Transverse colon (tissue), 4 donors: ENCODE measurements around the gene ATG16L1. TPM values are rescaled to one million over a fixed set of nuclear protein-coding genes. Genes with fewer than 3 reads are reported as not detected.

Source experiments
- DNase-seq: peaks from one replicate; pipeline ENCODE4 v3.0.0-alpha.2; 2019
- H3K27ac ChIP-seq, 4 donors: fragments of 200-600 bp; sonication (generic); 2 replicates each; pipeline ENCODE4 v1.5.1; 2016 to 2018; ENCODE audit warnings: inconsistent platforms in 4 of 4
- H3K27me3 ChIP-seq: fragments of 200-600 bp; sonication (generic); 2 replicates; pipeline ENCODE4 v1.5.1; 2017; ENCODE audit warnings: inconsistent platforms
- H3K36me3 ChIP-seq, 4 donors: fragments of 200-600 bp; sonication (generic); 2 replicates each; pipeline ENCODE4 v1.5.1; 2017 to 2019; ENCODE audit warnings: inconsistent platforms in 4 of 4
- H3K4me1 ChIP-seq, 4 donors: fragments of 200-600 bp; sonication (generic); 2 replicates each; pipeline ENCODE4 v1.5.1; 2017 to 2020; ENCODE audit warnings: inconsistent platforms in 4 of 4
- H3K4me3 ChIP-seq, 4 donors: fragments of 200-600 bp; sonication (generic); 1 replicate in 1 of 4; 2 replicates in 3 of 4; pipeline versions ENCODE4 v1.5.1 to v1.6.1; 2017 to 2019; ENCODE audit warnings: inconsistent platforms in 4 of 4
- H3K9me3 ChIP-seq, 2 donors: fragments of 200-600 bp; sonication (generic); 2 replicates each; pipeline ENCODE4 v1.5.1; 2017 to 2019; ENCODE audit warnings: inconsistent platforms in 2 of 2
- CTCF ChIP-seq, 5 experiments: fragments of 200-600 bp in 3 of 5; fragments of 450-650 bp in 2 of 5; sonication (generic) in 3 of 5; IDR thresholded peaks; 1 replicate in 2 of 5; 2 replicates in 3 of 5; pipeline ENCODE4 v1.5.1; 2016 to 2017; ENCODE audit warnings: antibody characterized with exemption in 5 of 5, inconsistent platforms in 3 of 5, mild to moderate bottlenecking in 2 of 5, moderate library complexity in 1 of 5
- EP300 ChIP-seq: sonication (generic); formaldehyde crosslinking; IDR thresholded peaks from one replicate; pipeline ENCODE4 v1.6.1; 2017; ENCODE audit warnings: antibody characterized with exemption, low read depth
- POLR2A ChIP-seq: fragments of 450-650 bp; IDR thresholded peaks from one replicate; pipeline ENCODE4 v1.6.1; 2016; ENCODE audit warnings: antibody characterized with exemption, mild to moderate bottlenecking, moderate library complexity
- POLR2AphosphoS5 ChIP-seq, 3 donors: sonication (generic); formaldehyde crosslinking; IDR thresholded peaks; one replicate each; pipeline ENCODE4 v1.6.1; 2016; ENCODE audit warnings: antibody characterized with exemption in 3 of 3
- WGBS, 2 donors: methylation state at CpG; one replicate each; pipeline ENCODE4 v1.1.5; 2018; ENCODE audit warnings: low coverage in 1 of 2; 5-methylcytosine and 5-hydroxymethylcytosine counted together
- in situ Hi-C, 4 donors: fragments of 200-750 bp; cut with MboI; loops; one replicate each; pipeline versions ENCODE4 v1.15.0 to v1.15.1; 2017; ENCODE audit warnings: low sequenced_read_pairs in 3 of 4, low pct_ligation_motif_present in 1 of 4, low pct_unique_long_range_greater_than_20kb in 1 of 4
- intact Hi-C: fragments of 100-400 bp; cut with DNase I; formaldehyde crosslinking; loops from one replicate; pipeline ENCODE4 v1.15.1; 2023; ENCODE audit warnings: low total_unique reads
- total RNA-seq, 4 donors: library from RNA; depleted of rRNA; stranded (reverse); fragments of >200 nt; gene quantifications; one replicate each; pipeline ENCODE4 v1.1.0, GENCODE V29; 2016

Gene ATG16L1
- total RNA-seq, 4 donors from 2014 or later: 10.1 to 101 (median 50.3) TPM

DNA sequence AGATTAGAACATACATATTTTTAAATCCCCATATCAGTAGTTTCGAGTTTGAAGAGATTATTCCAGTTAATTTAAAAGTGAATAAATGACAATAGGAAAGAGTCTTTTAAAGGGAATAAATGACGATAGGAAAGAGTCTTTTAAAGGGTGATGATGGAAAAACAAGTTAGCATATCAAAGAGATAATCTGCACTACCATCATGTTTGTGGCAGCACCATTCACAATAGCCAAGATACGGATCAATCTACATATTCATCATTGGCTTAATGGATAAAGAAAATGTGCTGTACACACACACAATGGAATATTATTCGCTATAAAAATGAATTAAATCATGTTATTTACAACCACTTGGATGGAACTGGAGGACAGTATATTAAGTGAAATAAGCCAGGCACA is 15.0 kb downstream of the ATG16L1 start:
- in situ Hi-C loops: loop anchor here in 3 of 4 donors (25.0 kb wide), 1 partner anchor 404 kb away; the partner anchor contains the start of gene SNORC (in 3 of the 3)

GRCh38 chr2:233267516-233268245 is 16.2 kb downstream of the ATG16L1 start:
- Histone ChIP-seq H3K27me3 (no peaks in the 10 kb centered on the region), H3K4me3 (no peak overlapping the region), H3K9me3 (no peaks in the 10 kb centered on the region), H3K36me3 (peaks cover 0 to 66% (median 29%) of the 10 kb centered on the region in 4 donors), H3K27ac (peak overlapping the region; percentile 32 to 59 (median 47)), H3K4me1 (no peaks in the 10 kb centered on the region)
- TF ChIP-seq EP300 (no peak), POLR2AphosphoS5 (IDR thresholded peaks at IDR 0.05) (peak in 1 of 3 donors; percentile 30)
- 70 to 83% methylated on average over 2 to 6 of the region's 6 CpGs for WGBS, 2 donors
- intact Hi-C loops (no loop called here), in situ Hi-C loops (loop anchor here in 3 of 4 donors (25.0 kb wide), 1 partner anchor 405 kb away; the partner anchor contains the start of gene SNORC (in 3 of the 3))
- DNase-seq: peak; percentile 59

More for the DNA sequence above, 15.0 kb downstream of the ATG16L1 start:
- DNase-seq: no peak
- no peak for TF ChIP-seq CTCF (IDR thresholded peaks at IDR 0.05)
- TF ChIP-seq POLR2AphosphoS5 (IDR thresholded peaks at IDR 0.05): no peak
- no peak for TF ChIP-seq POLR2A
- no peak for TF ChIP-seq EP300
- 91 to 98% methylated on average over 4 of the region's 4 CpGs for WGBS, 2 donors
- Histone ChIP-seq H3K9me3 (no peaks in the 10 kb centered on the region), H3K27ac (no peak overlapping the region), H3K4me1 (no peaks in the 10 kb centered on the region), H3K36me3 (peaks cover 0 to 72% (median 35%) of the 10 kb centered on the region in 4 donors), H3K4me3 (no peak overlapping the region), H3K27me3 (no peaks in the 10 kb centered on the region)
- intact Hi-C loops: no loop called here

- TF ChIP-seq POLR2AphosphoS5 (IDR thresholded peaks at IDR 0.05) (no peak), EP300 (no peak), POLR2A (no peak), CTCF (IDR thresholded peaks at IDR 0.05) (no peak)
- intact Hi-C loops (loop anchor here (10.0 kb wide), 1 partner anchor 184 kb away; no protein-coding TSS in a partner anchor), in situ Hi-C loops (loop anchor here in 3 of 4 donors (25.0 kb wide), 1 partner anchor 408 kb away; the partner anchor contains the start of gene SNORC (in 3 of the 3))
- Histone ChIP-seq H3K27me3 (no peaks in the 10 kb centered on the region), H3K9me3 (no peaks in the 10 kb centered on the region), H3K4me1 (no peaks in the 10 kb centered on the region), H3K36me3 (peaks cover 0 to 66% (median 29%) of the 10 kb centered on the region in 4 donors), H3K4me3 (no peak overlapping the region), H3K27ac (peak overlapping the region in 3 of 4 donors; percentile 11 to 59 (median 38))
- DNase-seq: no peak
- WGBS, 2 donors: 46 to 70% methylated on average over 5 of the region's 5 CpGs
Measured at GRCh38 chr2:233270366-233270765, 18.9 kb downstream of the ATG16L1 start.

DNA sequence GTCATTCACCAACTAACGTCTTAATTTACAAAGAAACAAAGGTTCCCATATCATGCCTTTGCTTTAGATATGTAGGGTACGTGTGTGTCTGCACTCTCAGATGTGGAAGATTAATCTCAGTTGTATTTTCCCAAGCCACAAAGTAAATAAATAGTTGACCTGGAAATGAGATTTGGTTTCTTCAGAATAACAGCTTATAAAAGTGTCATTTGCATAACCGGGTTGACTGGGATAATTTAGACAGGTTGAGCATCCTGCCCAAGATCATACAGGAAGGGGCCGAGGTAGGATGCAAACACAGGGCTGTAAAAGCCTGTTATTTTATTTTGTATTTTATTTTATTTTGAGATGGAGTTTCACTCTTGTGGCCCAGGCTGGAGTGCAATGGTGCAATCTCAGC is 19.5 kb downstream of the ATG16L1 start:
- in situ Hi-C loops: loop anchor here in 3 of 4 donors (25.0 kb wide), 1 partner anchor 409 kb away; the partner anchor contains the start of gene SNORC (in 3 of the 3)
- peak overlapping the region in 2 of 4 donors; percentile 11 to 59 for H3K27ac ChIP-seq

More for the DNA sequence above, 19.5 kb downstream of the ATG16L1 start:
- 76 to 91% methylated on average over 3 to 4 of the region's 4 CpGs for WGBS, 2 donors
- no peak for DNase-seq
- Histone ChIP-seq H3K4me1 (no peaks in the 10 kb centered on the region), H3K4me3 (no peak overlapping the region), H3K36me3 (peaks cover 0 to 66% (median 29%) of the 10 kb centered on the region in 4 donors), H3K27me3 (no peaks in the 10 kb centered on the region), H3K9me3 (no peaks in the 10 kb centered on the region)
- TF ChIP-seq EP300 (no peak), CTCF (IDR thresholded peaks at IDR 0.05) (no peak), POLR2AphosphoS5 (IDR thresholded peaks at IDR 0.05) (no peak), POLR2A (no peak)
- intact Hi-C loops: loop anchor here (10.0 kb wide), 1 partner anchor 184 kb away; no protein-coding TSS in a partner anchor
